Brain pericyte (primary cell): ENCODE measurements around the gene TIA1.

ENCODE experiments used
- DNase-seq: peaks from one replicate; pipeline ENCODE4 v3.0.0-alpha.2; 2012; ENCODE audit warnings: low read depth, low spot score

Gene TIA1

GRCh38 chr2:70160545-70160944 lies 87.9 kb downstream of the TIA1 start:
- no peak for DNase-seq
